Measurements from ENCODE around the gene ALB.

Gene ALB

DNA sequence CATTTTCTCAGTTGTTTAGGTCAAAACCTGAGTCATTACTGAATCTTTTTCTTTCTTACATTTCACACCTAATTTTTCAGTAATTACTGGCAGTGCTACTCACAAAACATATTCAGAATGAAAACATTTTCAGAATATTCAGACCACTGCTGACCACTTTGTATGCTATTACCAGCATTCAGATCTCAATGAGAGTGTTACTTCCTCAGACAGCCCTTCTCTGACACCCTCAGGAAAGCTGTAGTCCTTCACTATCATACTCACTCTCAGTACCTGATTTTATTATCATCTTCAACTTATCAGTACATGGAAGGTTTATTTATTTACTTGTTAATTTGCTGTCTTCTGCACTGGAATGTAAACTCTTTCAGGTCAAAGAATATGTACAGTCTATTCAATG lies 12.3 kb upstream of the ALB start:
- no peak overlapping the region for H3K4me3 ChIP-seq (replicated peaks; ENCODE audit: insufficient read depth, low read length)
- no peaks in the 10 kb centered on the region for H3K27me3 ChIP-seq (ENCODE audit: insufficient read depth, poor library complexity, severe bottlenecking)
- TF ChIP-seq, protein P1, sequence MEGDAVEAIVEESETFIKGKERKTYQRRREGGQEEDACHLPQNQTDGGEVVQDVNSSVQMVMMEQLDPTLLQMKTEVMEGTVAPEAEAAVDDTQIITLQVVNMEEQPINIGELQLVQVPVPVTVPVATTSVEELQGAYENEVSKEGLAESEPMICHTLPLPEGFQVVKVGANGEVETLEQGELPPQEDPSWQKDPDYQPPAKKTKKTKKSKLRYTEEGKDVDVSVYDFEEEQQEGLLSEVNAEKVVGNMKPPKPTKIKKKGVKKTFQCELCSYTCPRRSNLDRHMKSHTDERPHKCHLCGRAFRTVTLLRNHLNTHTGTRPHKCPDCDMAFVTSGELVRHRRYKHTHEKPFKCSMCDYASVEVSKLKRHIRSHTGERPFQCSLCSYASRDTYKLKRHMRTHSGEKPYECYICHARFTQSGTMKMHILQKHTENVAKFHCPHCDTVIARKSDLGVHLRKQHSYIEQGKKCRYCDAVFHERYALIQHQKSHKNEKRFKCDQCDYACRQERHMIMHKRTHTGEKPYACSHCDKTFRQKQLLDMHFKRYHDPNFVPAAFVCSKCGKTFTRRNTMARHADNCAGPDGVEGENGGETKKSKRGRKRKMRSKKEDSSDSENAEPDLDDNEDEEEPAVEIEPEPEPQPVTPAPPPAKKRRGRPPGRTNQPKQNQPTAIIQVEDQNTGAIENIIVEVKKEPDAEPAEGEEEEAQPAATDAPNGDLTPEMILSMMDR (IDR thresholded peaks at IDR 0.05; ENCODE audit: insufficient read depth, low read length), result no peak
- TF ChIP-seq GABPA (IDR thresholded peaks at IDR 0.05; ENCODE audit: low read depth) (no peak), SPI1 (IDR thresholded peaks at IDR 0.05; ENCODE audit: borderline replicate concordance, low read depth) (no peak), POLR2AphosphoS5 (IDR thresholded peaks at IDR 0.05; ENCODE audit: low read depth) (no peak)
- TF ChIP-seq, protein P2, sequence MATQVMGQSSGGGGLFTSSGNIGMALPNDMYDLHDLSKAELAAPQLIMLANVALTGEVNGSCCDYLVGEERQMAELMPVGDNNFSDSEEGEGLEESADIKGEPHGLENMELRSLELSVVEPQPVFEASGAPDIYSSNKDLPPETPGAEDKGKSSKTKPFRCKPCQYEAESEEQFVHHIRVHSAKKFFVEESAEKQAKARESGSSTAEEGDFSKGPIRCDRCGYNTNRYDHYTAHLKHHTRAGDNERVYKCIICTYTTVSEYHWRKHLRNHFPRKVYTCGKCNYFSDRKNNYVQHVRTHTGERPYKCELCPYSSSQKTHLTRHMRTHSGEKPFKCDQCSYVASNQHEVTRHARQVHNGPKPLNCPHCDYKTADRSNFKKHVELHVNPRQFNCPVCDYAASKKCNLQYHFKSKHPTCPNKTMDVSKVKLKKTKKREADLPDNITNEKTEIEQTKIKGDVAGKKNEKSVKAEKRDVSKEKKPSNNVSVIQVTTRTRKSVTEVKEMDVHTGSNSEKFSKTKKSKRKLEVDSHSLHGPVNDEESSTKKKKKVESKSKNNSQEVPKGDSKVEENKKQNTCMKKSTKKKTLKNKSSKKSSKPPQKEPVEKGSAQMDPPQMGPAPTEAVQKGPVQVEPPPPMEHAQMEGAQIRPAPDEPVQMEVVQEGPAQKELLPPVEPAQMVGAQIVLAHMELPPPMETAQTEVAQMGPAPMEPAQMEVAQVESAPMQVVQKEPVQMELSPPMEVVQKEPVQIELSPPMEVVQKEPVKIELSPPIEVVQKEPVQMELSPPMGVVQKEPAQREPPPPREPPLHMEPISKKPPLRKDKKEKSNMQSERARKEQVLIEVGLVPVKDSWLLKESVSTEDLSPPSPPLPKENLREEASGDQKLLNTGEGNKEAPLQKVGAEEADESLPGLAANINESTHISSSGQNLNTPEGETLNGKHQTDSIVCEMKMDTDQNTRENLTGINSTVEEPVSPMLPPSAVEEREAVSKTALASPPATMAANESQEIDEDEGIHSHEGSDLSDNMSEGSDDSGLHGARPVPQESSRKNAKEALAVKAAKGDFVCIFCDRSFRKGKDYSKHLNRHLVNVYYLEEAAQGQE (IDR thresholded peaks at IDR 0.05; ENCODE audit: insufficient replicate concordance, low read depth), result no peak

DNA sequence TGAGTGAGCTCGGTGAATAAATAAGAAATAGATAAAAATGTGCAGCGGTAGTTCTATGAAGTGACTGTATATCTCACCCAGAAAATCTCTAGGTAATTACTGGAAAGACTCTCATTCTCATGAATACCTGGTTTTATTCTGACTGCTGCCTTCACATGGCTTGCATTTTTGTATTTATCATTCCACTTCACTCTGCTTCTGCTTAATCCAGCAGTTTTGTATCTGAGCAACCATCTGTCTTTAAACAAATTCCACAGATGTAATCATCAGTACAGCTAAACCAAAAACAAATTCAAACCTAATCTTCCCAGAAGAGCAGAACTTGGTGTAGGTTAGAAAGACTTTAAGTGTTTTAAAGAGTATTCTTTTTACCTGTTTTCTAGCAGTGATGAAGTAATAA lies 11.2 kb upstream of the ALB start:
- DNase-seq (ENCODE audit: low read depth in 1 of 2, low spot score in 1 of 2), result no peak
- Histone ChIP-seq H3K27ac (replicated peaks) (no peak overlapping the region), H3K27me3 (ENCODE audit: insufficient read depth, poor library complexity, severe bottlenecking) (peaks cover 4% of the 10 kb centered on the region), H3K4me3 (replicated peaks; ENCODE audit: insufficient read depth, low read length) (no peak overlapping the region)
- TF ChIP-seq GABPA (IDR thresholded peaks at IDR 0.05; ENCODE audit: low read depth), result no peak
- TF ChIP-seq POLR2AphosphoS5 (IDR thresholded peaks at IDR 0.05; ENCODE audit: low read depth), result no peak
- no peak for TF ChIP-seq SPI1 (IDR thresholded peaks at IDR 0.05; ENCODE audit: borderline replicate concordance, low read depth)
- TF ChIP-seq, protein P1 (IDR thresholded peaks at IDR 0.05; ENCODE audit: insufficient read depth, low read length), result no peak
- TF ChIP-seq, protein P2 (IDR thresholded peaks at IDR 0.05; ENCODE audit: insufficient replicate concordance, low read depth), result no peak

More for the DNA sequence above, 12.3 kb upstream of the ALB start:
- no peak overlapping the region for H3K27ac ChIP-seq (replicated peaks)
- DNase-seq (ENCODE audit: low read depth in 1 of 2, low spot score in 1 of 2), result no peak

DNA sequence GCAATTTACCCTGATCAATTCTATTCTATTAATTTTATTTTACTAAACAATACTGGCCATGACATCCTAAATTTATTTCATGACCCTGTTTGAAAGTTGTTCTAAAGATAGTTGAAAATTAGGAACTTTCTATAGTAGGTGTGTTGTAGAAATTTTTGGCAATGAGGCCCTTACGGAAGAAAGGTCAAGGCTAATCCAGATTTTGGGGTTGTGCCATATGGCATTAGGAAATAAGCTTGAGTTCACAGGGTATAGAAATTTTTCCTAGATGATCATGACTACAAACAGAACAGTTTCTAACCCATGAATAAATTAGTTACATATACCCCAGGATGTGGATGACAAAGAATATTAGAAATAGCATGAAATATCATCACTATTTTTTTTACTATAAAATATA lies 7.8 kb upstream of the ALB start:
- Histone ChIP-seq H3K27ac (replicated peaks) (no peak overlapping the region), H3K27me3 (ENCODE audit: insufficient read depth, poor library complexity, severe bottlenecking) (peaks cover 4% of the 10 kb centered on the region), H3K4me3 (replicated peaks; ENCODE audit: insufficient read depth, low read length) (no peak overlapping the region)
- TF ChIP-seq GABPA (IDR thresholded peaks at IDR 0.05; ENCODE audit: low read depth) (no peak), SPI1 (IDR thresholded peaks at IDR 0.05; ENCODE audit: borderline replicate concordance, low read depth) (no peak), POLR2AphosphoS5 (IDR thresholded peaks at IDR 0.05; ENCODE audit: low read depth) (no peak)
- TF ChIP-seq, protein P2 (IDR thresholded peaks at IDR 0.05; ENCODE audit: insufficient replicate concordance, low read depth), result no peak
- TF ChIP-seq, protein P1 (IDR thresholded peaks at IDR 0.05; ENCODE audit: insufficient read depth, low read length), result no peak
- DNase-seq (ENCODE audit: low read depth in 1 of 2, low spot score in 1 of 2), result no peak

Data from HL-60 (cell line).